Chondrocyte (in vitro differentiated cells): ENCODE results near the gene OR10A6. TPM values are rescaled to one million over a fixed set of nuclear protein-coding genes. Genes with fewer than 3 reads are reported as not detected.

Experiments
- DNase-seq: peaks from one replicate; pipeline ENCODE4 v3.0.0; 2021; ENCODE audit warnings: mixed read lengths, low spot score
- H3K27ac Mint-ChIP-seq: one replicate; pipeline ENCODE4 v1.8.0; 2021; ENCODE audit warnings: mild to moderate bottlenecking, moderate library complexity, mixed read lengths; ENCODE audit not compliant: unreplicated experiment
- H3K27me3 Mint-ChIP-seq: 2 replicates; pipeline ENCODE4 v1.8.0; 2021; ENCODE audit warnings: low read depth, mixed read lengths
- H3K36me3 Mint-ChIP-seq: 2 replicates; pipeline ENCODE4 v1.8.0; 2021; ENCODE audit warnings: low read depth, mixed read lengths
- H3K4me1 Mint-ChIP-seq: 2 replicates; pipeline ENCODE4 v1.8.0; 2021; ENCODE audit warnings: low read depth, mild to moderate bottlenecking, mixed read lengths
- H3K4me3 Mint-ChIP-seq: one replicate; pipeline ENCODE4 v1.8.0; 2021; ENCODE audit warnings: mild to moderate bottlenecking, moderate library complexity, mixed read lengths; ENCODE audit not compliant: unreplicated experiment
- H3K9me3 Mint-ChIP-seq: 2 replicates; pipeline ENCODE4 v1.8.0; 2021; ENCODE audit warnings: low read depth, mixed read lengths
- CTCF ChIP-seq: fragments of 200-600 bp; sonication (generic); IDR thresholded peaks from 2 replicates; pipeline ENCODE4 v1.5.0; 2021; ENCODE audit warnings: antibody characterized with exemption, mild to moderate bottlenecking, moderate library complexity
- total RNA-seq: library from RNA; stranded (reverse); gene quantifications from 3 replicates; pipeline ENCODE4 v1.2.1, GENCODE V29; 2021

OR10A6 gene
- total RNA-seq, 1 donor from 2014 or later = not detected

- peaks cover 60% of the 10 kb centered on the region for H3K4me1 Mint-ChIP-seq
- no peak overlapping the region for H3K4me3 Mint-ChIP-seq
- H3K27ac Mint-ChIP-seq = peak overlapping the region; percentile 81
- no peaks in the 10 kb centered on the region for H3K9me3 Mint-ChIP-seq
- H3K27me3 Mint-ChIP-seq = no peaks in the 10 kb centered on the region
- TF ChIP-seq CTCF = no peak
- DNase-seq = no peak
- H3K36me3 Mint-ChIP-seq = no peaks in the 10 kb centered on the region
These were observed 24.6 kb downstream of the OR10A6 start for GRCh38 chr11:7906481-7906880.

GRCh38 chr11:7905961-7906429, 25.1 kb downstream of the OR10A6 start:
- DNase-seq = no peak
- Mint-ChIP-seq H3K4me1 (peaks cover 60% of the 10 kb centered on the region), H3K9me3 (no peaks in the 10 kb centered on the region), H3K27me3 (no peaks in the 10 kb centered on the region), H3K27ac (peak overlapping the region; percentile 81), H3K36me3 (no peaks in the 10 kb centered on the region), H3K4me3 (no peak overlapping the region)
- TF ChIP-seq CTCF = no peak

GRCh38 chr11:7905549-7905948, 25.5 kb downstream of the OR10A6 start:
- Mint-ChIP-seq H3K27ac (peak overlapping the region; percentile 72), H3K36me3 (no peaks in the 10 kb centered on the region), H3K9me3 (no peaks in the 10 kb centered on the region), H3K4me3 (peak overlapping the region; percentile 13), H3K4me1 (peaks cover 60% of the 10 kb centered on the region), H3K27me3 (no peaks in the 10 kb centered on the region)
- TF ChIP-seq CTCF = no peak
- no peak for DNase-seq

GRCh38 chr11:7904917-7905316, 26.2 kb downstream of the OR10A6 start:
- Mint-ChIP-seq H3K4me3 (no peak overlapping the region), H3K27me3 (no peaks in the 10 kb centered on the region), H3K36me3 (no peaks in the 10 kb centered on the region), H3K4me1 (peaks cover 60% of the 10 kb centered on the region), H3K9me3 (no peaks in the 10 kb centered on the region), H3K27ac (peak overlapping the region; percentile 72)
- DNase-seq = no peak
- TF ChIP-seq CTCF = peak; percentile 84

GRCh38 chr11:7903940-7904339, 27.1 kb downstream of the OR10A6 start:
- no peaks in the 10 kb centered on the region for H3K9me3 Mint-ChIP-seq
- no peaks in the 10 kb centered on the region for H3K36me3 Mint-ChIP-seq
- H3K4me3 Mint-ChIP-seq = peak overlapping the region; percentile 21
- H3K27ac Mint-ChIP-seq = peak overlapping the region; percentile 66
- peaks cover 60% of the 10 kb centered on the region for H3K4me1 Mint-ChIP-seq
- no peak for DNase-seq
- no peaks in the 10 kb centered on the region for H3K27me3 Mint-ChIP-seq
- no peak for TF ChIP-seq CTCF
